Posterior vena cava (tissue), 2 donors: ENCODE measurements around the gene SLC6A15. TPM values are rescaled to one million over a fixed set of nuclear protein-coding genes. Genes with fewer than 3 reads are reported as not detected.

ENCODE experiments used
- DNase-seq: peaks from one replicate; pipeline ENCODE4 v3.0.0-alpha.2; 2020; ENCODE audit warnings: low spot score
- intact Hi-C, 2 donors: fragments of 100-400 bp; cut with DNase I; formaldehyde crosslinking; loops; one replicate each; pipeline versions ENCODE4 v1.14.1 to v1.14.2; 2022 to 2023
- total RNA-seq, 2 donors: library from RNA; stranded (reverse); fragmentation: NEBNext Ultra II Directional; extraction: Animal tissue kit (Norgen Biotek cat#: 25700); gene quantifications; one replicate each; pipeline ENCODE4 v1.2.1, GENCODE V29; 2021
- donor health status: DM: yes; HTN: yes; CAD: no.
- donor health status: DM: yes; HTN: yes; CAD: no.

Gene SLC6A15
- total RNA-seq, 2 donors from 2014 or later = 0.24 to 0.97 TPM

DNA sequence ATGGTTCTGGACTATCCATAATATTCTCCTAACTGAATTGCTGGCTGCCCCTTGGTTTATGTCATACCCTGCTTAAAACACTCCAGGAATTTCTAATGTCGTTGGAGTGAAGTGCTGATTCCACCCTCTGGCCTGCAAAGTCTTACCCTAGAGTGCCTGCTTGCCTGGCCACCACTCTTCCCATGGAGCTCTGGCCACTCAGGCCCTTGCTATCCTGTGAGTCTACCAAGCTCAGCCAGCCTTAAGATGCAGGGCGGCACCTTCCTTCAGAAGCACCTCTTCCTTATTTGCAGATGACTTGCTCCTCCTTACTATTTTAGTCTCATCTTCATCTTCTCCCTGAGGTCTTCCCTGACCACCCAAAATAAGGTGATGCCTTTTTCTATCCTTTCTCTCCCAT, 35.3 kb downstream of the SLC6A15 start:
- intact Hi-C loops = loop anchor here in 1 of 2 donors (10.0 kb wide), 1 partner anchor 157 kb away; the partner anchor contains the start of genes LRRIQ1 and TSPAN19
- DNase-seq = no peak

DNA sequence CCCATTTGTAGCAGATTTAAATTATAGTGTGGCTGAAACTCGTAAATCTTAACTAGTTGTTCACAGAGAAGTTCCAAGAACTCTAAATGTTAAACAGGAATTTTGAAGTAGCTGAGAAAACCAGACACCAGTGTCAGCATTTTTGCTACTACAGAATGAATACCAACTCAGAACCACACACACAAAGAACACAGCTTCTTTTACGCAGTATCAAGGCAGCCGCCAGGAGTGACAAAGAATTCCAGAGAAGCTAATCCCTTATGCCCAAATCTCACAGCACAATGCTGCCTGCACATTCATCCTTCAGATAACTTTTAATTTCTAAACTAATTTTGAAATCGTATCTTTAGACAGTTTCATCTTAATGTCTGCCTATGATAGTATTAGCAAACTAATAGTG, 37.4 kb downstream of the SLC6A15 start:
- no peak for DNase-seq
- intact Hi-C loops = loop anchor here in 1 of 2 donors (10.0 kb wide), 1 partner anchor 160 kb away; the partner anchor contains the start of genes LRRIQ1 and TSPAN19

- no peak for DNase-seq
- intact Hi-C loops = loop anchor here in 1 of 2 donors (10.0 kb wide), 1 partner anchor 160 kb away; the partner anchor contains the start of genes LRRIQ1 and TSPAN19
These were observed 37.8 kb downstream of the SLC6A15 start for GRCh38 chr12:84874825-84875139.

DNA sequence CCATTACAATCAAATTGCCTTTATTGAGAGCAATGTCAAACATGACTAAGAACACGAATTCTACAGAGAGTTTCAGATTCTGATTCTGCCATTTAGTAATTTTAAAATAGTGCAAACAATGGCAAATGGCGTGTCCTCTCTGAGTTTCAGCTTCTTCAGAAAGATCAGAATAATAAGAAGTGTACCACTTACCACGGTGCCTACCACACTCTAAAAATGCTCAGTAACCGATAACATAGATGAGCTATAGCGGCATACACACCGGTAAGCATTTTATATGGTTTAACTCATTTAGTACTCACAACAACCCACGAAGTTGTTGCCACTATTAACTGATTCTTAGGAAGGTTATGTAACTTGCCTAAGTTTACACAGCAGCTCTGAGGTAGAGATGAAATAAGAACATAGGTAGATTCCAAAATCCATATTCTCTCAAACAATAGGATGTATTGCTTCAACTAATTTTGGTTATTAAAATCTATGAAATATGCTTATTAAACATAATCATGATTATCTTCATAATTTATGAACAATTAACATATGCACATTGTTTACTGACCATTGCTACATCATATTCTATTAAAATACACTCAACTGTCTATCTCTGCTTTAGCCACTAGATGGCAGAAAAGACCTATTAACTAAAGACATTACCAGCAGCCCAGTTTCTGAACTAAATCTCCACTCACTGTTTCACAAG, 38.3 kb downstream of the SLC6A15 start:
- intact Hi-C loops = loop anchor here in 1 of 2 donors (10.0 kb wide), 1 partner anchor 161 kb away; the partner anchor contains the start of genes LRRIQ1 and TSPAN19
- DNase-seq = no peak

- intact Hi-C loops = loop anchor here in 1 of 2 donors (5.0 kb wide), 1 partner anchor 1340 kb away; no protein-coding TSS in a partner anchor
- no peak for DNase-seq
These were observed 50.4 kb downstream of the SLC6A15 start for GRCh38 chr12:84862186-84862585.

DNA sequence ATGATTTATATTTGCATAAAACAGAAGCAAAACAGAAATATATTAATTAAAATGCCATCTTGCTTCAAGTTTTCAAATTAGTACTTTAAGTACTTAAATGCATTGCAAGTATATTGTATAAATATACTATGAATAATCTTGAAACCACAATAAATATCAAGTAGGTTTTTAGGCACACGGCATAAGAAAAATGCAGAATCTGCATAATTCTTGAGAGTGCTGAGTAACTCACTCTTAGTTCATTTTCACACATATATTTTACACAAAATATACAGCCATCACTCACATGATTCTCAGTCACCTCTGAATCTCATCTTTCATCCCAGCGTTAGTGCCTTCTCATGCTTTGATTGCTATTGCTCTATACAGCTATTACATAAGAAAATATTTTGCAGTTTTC, 51.9 kb downstream of the SLC6A15 start:
- intact Hi-C loops = loop anchor here in 1 of 2 donors (5.0 kb wide), 1 partner anchor 1338 kb away; no protein-coding TSS in a partner anchor
- no peak for DNase-seq

GRCh38 chr12:84858796-84859195, 53.8 kb downstream of the SLC6A15 start:
- intact Hi-C loops = no loop called here
- DNase-seq = no peak

- intact Hi-C loops = no loop called here
- DNase-seq = no peak
These were observed 54.9 kb downstream of the SLC6A15 start for GRCh38 chr12:84857525-84858208.

DNA sequence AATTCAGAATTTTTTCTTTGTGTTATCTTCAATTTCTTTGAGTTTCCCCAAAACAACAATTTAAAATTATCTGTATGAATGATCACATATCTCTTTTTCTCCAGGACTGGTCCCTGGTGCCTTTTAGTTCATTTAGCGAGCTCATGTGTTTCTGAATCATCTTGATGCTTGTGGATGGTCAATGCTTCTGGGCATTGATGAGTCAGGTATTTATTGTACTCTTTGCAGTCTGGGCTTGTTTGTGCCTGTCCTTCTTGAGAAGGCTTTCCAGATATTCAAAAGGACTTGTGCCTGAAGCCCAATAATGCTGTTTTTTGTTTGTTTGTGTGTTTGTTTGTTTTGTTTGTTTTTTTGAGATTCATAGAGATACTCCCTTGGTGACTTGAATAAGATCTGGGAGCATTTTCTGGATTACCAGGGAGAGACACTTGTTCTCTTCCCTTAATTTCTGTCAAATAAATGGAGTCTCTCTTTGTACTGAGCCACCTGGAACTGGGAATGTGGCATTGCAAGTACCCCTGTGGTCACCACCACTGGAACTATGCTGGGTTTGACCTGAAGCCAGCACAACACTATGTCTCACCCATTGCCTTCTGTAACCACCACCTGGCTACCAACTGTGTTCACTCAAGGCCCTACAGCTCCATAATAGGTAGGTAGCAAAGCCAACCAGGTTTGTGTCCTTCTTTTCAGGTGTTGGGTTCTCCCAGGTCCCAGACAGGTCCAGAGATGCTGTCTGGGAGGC, 56.3 kb downstream of the SLC6A15 start:
- no peak for DNase-seq
- intact Hi-C loops = no loop called here

GRCh38 chr12:84843593-84844144, 68.9 kb downstream of the SLC6A15 start:
- intact Hi-C loops = no loop called here
- DNase-seq = no peak

- DNase-seq = no peak
- intact Hi-C loops = no loop called here
These were observed 70.1 kb downstream of the SLC6A15 start for GRCh38 chr12:84842406-84843013.

GRCh38 chr12:84841591-84841990, 71.0 kb downstream of the SLC6A15 start:
- intact Hi-C loops = no loop called here
- DNase-seq = no peak

- no peak for DNase-seq
- intact Hi-C loops = no loop called here
These were observed 72.2 kb downstream of the SLC6A15 start for GRCh38 chr12:84840356-84840755.

DNA sequence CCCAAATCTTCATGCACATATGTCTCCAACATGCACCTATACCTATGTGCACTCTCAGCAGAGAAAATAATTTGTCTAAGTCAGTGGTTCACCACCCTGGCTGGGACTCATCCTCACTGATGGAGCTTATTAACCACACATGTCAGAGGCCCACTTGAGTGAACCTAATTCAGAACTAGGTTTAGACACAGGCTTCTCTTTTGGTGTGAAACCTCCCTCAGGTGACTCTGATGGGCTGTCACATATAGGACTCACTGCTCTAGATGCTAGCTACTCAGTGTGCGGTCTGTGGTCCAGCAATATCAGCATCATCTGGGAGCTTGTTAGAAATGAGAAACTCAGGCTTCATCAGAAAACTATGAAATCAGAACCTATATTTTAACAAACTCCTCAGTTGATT, 85.7 kb downstream of the SLC6A15 start:
- intact Hi-C loops = no loop called here

DNA sequence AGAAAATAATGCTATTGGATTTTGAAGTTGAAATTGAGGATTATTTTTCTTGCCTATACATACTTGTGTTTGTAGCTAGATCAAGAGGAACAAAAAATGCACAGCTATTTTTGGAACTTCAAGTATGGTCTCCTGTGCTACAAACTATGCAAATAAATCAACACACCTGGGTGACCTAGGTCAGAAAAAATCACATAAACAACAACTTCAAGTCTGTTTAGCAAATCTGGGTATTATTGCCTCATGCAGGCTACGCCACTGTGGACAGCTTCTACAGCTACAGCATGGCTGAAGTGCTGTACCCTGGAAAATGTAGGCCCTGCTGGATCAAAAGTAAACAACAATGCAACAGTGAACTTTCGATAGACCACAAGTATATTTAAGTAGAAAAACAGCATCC, 87.5 kb downstream of the SLC6A15 start:
- DNase-seq = no peak
- intact Hi-C loops = no loop called here

More for the DNA sequence above, 85.7 kb downstream of the SLC6A15 start:
- no peak for DNase-seq

DNA sequence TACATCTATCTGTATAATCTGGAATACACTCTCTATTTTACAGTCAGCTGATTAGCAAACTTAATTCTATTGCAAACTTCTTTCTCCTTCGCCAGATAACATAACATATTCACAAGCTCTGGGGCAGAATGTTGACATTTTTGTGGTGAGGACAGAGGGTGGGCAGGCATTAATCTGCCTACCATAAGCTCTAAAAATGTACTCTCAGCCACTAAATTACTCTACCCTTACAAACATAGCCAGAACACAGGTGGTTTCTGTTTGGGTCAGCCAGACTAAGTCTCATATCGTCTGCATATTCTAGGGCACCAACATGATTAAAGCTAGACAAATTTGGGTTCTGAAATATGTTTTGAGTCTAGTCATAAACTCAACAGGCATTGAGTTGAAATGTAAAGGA, 90.1 kb downstream of the SLC6A15 start:
- DNase-seq = no peak
- intact Hi-C loops = no loop called here

- DNase-seq = no peak
- intact Hi-C loops = no loop called here
These were observed 95.5 kb downstream of the SLC6A15 start for GRCh38 chr12:84816916-84817695.

GRCh38 chr12:84814664-84815245, 97.8 kb downstream of the SLC6A15 start:
- no peak for DNase-seq
- intact Hi-C loops = no loop called here
